Stimulated activated CD4-positive, alpha-beta T cell treated with anti-CD3 and anti-CD28 coated beads, Interleukin-12 subunit alpha, Interleukin-12 subunit beta, amount 100 ng/mL, for 4 hours (primary cell): ENCODE data around the gene CCR5AS.
A peak's percentile ranks its signal among the peaks of the same experiment; 100 is the strongest.
"Not testable (repeated sequence)": the region's sequence is repeated elsewhere in the genome, so short reads cannot be mapped to it uniquely, and the experiment has no call there.

ENCODE experiments used
- DNase-seq: peaks from one replicate; pipeline ENCODE4 v3.0.0-alpha.2; 2020

The CCR5AS gene

DNA sequence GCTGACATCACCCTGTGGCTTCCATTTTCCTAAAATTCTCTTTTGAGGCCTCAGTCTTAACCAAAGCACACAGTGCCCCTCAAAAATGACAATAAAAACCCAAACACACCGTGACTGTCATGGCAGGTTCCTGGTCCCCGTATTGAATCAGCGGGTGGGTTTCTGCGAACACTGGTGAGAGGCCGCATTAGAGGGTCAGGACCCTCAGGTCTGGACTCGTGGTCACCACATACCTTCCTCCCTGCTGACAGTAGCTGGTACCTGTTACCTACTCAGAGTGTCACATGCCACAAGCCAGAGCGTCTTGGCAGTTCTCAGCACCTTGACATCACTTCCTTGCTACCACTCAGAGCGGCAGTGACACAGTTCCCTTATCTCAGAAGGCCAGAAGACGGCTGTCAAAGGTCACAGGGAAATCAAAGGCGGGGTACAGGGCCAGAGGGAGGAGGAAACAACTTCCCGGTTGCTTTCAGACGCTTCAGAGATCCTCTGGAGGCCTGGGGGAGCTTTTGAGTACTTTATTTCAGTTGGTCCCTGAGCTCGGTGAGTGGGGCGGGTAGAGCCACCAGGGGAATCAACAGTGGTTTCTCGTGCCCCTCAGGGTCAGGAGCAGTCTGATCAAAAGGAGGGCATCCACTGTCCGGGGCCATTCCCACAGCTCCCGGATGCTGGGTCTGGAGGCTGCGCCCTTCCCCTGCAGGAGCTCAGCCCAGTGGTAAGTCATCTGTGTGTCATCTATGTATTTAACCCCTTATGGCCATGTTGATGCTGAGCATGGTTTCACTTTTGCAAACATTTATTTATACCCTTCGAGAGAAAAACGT is at the start of gene CCR5AS, which contains the start of gene CCRL2:
Gene CCR5AS, minus strand, starts transcription at position 279 of the 824 bp plus-strand sequence.
Gene CCRL2, plus strand, starts transcription at position 472 of the 824 bp plus-strand sequence. CDS start 821 bp downstream, outside the sequence.
- DNase-seq = peak; percentile 10

GRCh38 chr3:46456118-46456517 is 49.3 kb upstream of the CCR5AS start:
- no peak for DNase-seq

- no peak for DNase-seq
Measured at GRCh38 chr3:46455231-46456115, 48.6 kb upstream of the CCR5AS start.

- no peak for DNase-seq
Measured at GRCh38 chr3:46454606-46455005, 47.7 kb upstream of the CCR5AS start.

- DNase-seq = no peak
Measured at GRCh38 chr3:46454209-46454595, 47.3 kb upstream of the CCR5AS start.

GRCh38 chr3:46453526-46454208 is 46.8 kb upstream of the CCR5AS start:
- DNase-seq = no peak

- no peak for DNase-seq
Measured at GRCh38 chr3:46449755-46450552, 43.1 kb upstream of the CCR5AS start.

- DNase-seq = no peak
Measured at GRCh38 chr3:46448721-46449120, 41.9 kb upstream of the CCR5AS start.

DNA sequence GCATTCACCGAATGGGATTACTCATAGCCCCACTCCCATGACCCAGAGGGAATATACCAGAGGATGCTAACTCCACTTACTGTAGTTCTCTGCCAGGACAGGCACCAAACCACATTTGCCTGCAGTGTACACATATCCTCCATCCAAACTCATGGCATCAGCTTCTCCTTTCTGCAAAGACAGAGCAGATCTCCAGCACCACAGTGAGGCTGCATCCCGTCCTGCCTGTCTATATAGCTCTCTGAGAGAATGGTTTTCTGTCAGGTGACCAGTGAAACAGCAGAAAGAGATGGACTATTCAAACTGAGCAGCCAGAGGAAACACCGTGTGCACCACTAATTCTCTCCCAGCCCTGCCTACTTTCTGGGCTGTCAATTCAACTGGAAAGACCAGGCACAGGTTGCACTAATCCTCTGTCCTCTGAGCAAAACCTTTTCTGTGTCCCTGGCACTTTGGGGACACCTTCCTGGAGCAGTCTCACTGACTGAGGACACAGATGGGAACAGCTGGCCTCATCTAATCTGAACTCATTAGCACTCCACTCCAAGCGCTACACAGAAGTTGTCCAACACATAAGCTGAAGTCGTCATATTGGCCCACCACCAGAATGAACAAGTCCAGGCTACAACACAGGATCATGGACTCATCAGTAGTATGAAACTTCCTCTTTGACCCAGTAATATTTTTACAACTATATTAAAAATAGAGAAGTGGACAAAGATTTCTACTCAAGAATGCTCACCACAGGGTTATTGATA is 40.5 kb upstream of the CCR5AS start:
- no peak for DNase-seq

- DNase-seq = no peak
Measured at GRCh38 chr3:46442576-46443530, 36.0 kb upstream of the CCR5AS start.

GRCh38 chr3:46440531-46441294 is 33.8 kb upstream of the CCR5AS start:
- DNase-seq = no peak

DNA sequence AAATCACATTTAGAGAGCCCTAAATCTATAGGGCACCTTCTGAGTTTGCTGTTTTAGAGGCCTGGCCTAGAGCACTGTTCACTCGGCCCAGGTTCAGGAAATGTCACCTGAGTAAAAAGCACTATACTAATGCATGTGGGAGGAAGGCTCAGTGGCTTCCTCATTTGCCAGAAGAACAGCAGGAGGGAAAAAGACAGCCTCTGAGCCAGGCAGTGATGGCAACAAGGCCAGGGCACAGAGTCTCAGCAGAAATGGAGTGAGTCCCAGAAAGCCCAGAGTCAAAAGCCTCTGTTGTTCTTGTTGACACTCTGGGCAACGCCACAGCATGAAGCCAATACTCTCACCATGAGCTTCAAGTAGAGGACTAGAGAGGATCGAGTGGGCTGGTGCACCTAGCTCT is 32.0 kb upstream of the CCR5AS start:
- no peak for DNase-seq

DNA sequence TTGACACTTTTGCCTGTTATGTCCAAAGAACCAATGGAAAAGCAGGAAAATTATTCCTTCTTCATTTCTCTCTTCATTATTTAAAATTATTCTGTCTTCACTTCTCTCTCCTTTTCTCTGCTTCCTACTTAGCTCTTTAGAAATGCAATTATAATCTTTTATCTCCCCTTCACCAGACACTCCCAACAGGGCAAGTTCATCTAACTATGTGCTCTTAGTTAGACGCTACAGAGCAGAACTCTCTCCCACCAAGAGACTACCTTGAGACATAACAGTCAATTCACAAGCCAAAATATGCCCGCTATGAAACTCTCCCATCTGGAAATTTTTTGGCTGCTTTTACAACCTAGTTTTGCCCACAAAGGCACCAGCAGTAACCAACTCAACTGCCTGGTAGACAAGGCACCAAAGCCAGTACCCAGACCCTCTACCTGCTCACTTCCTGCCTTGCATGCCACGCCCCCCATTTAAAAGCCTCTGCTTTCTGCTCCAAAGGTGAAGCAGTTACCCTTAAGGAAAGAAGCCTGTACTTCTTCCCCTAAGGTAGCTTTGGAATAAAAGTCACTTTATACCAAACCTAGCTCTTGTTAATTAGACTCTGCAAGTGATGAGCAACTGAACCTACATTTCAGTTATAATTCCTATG is 28.3 kb upstream of the CCR5AS start:
- DNase-seq = no peak

GRCh38 chr3:46433841-46434240 is 27.0 kb upstream of the CCR5AS start:
- DNase-seq = no peak

DNA sequence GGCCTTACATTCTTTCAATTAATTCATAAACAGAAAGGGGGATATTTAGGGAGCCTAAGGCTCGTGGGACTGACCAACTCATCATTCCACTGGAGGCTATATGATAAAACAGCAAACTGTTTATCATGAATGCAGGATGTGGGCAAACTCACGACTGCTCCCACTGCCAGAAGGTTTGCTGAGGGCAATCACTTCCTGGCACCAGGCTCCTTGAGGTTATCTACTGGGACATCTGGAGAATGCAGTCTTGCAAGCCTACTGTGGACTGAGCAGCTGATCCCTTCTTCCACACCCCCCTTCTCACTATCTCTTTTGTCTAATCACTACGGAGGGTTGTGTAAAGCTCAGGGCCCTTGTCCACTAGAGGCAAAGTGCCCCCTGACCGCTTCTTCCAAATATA is 26.3 kb upstream of the CCR5AS start:
- DNase-seq = not testable (repeated sequence)

GRCh38 chr3:46431905-46432304 is 25.0 kb upstream of the CCR5AS start:
- not testable (repeated sequence) for DNase-seq

DNA sequence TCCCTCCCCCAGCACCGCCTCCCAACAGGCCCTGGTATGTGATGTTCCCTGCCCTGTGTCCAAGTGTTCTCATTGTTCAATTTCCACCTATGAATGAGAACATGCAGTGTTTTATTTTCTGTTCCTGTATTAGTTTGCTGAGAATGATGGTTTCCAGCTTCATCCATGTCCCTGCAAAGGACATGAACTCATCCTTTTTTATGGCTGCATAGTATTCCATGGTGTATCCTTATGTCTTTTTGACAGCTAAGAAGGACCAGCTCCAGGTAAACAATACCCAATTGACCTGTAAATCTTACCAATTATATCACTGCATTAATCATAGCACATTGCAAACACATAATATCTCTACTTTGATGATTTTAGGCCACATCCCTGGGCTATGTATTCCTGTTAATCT is 24.0 kb upstream of the CCR5AS start:
- not testable (repeated sequence) for DNase-seq

GRCh38 chr3:46429671-46430070 is 22.8 kb upstream of the CCR5AS start:
- DNase-seq = no peak

DNA sequence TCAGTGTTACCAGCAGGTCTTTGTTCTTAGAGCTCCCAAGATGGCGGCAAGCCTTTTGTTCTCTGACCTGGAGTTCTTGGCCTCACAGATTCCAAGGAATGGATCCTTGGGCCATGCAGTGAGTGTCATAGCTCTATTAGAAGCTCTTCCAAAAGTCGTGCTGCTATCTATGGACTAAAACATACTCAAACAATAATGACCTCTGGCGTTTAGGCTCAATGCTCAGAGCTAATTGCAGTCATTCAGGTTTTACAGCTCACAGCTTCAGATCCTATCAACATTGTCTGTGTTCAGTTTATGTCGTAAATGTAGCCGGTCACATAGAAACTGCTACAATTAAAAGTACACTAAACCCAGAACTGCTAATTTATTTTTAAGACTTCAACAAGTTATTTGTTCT is 22.4 kb upstream of the CCR5AS start:
- DNase-seq = no peak
